Measurements from ENCODE around the gene NFS1. TPM values are rescaled to one million over a fixed set of nuclear protein-coding genes. Genes with fewer than 3 reads are reported as not detected.
A peak's percentile ranks its signal among the peaks of the same experiment; 100 is the strongest.

The NFS1 gene
- total and polyA plus RNA-seq, 4 donors: 30.1 to 55.2 (median 46.1) TPM

- no peak for DNase-seq (ENCODE audit: low spot score)
- 74% methylated on average over 2 of the region's 2 CpGs for WGBS
- Histone ChIP-seq H3K9me3 (ENCODE audit: control insufficient read depth in 4 of 4, low read length in 3 of 4) (no peaks in the 10 kb centered on the region), H3K4me1 (ENCODE audit: control insufficient read depth in 4 of 4, insufficient read depth in 4 of 4, low read length in 3 of 4) (peaks cover 0 to 14% (median 5%) of the 10 kb centered on the region in 4 donors), H3K27me3 (ENCODE audit: control insufficient read depth in 4 of 4, insufficient read depth in 4 of 4, low read length in 3 of 4) (no peaks in the 10 kb centered on the region), H3K27ac (ENCODE audit: low read depth in 1 of 2, low read length in 2 of 2) (no peak overlapping the region), H3K36me3 (ENCODE audit: control insufficient read depth in 4 of 4, insufficient read depth in 3 of 4, low read depth in 1 of 4, low read length in 3 of 4) (peaks cover 3 to 10% (median 6%) of the 10 kb centered on the region in 4 donors), H3K9ac (ENCODE audit: low read depth in 1 of 2, low read length in 2 of 2) (no peak overlapping the region), H3K4me3 (ENCODE audit: low read depth in 1 of 3, low read length in 3 of 3) (no peak overlapping the region)
- TF ChIP-seq JUND (IDR thresholded peaks at IDR 0.05) (no peak), HNF4A (conservative IDR thresholded peaks at IDR 0.05) (no peak), RAD21 (IDR thresholded peaks at IDR 0.05) (no peak), NR2F2 (IDR thresholded peaks at IDR 0.05) (no peak), YY1 (IDR thresholded peaks at IDR 0.05) (no peak), EGR1 (IDR thresholded peaks at IDR 0.05; ENCODE audit: low read depth in 2 of 2) (no peak), FOXA1 (IDR thresholded peaks at IDR 0.05) (no peak), ZBTB33 (IDR thresholded peaks at IDR 0.05) (no peak), TAF1 (conservative IDR thresholded peaks at IDR 0.05) (no peak), HNF4G (IDR thresholded peaks at IDR 0.05) (no peak), FOXA2 (IDR thresholded peaks at IDR 0.05) (peak; percentile 23), GABPA (IDR thresholded peaks at IDR 0.05 in 1 of 2, conservative IDR thresholded peaks at IDR 0.05 in 1 of 2) (no peak), RXRA (IDR thresholded peaks at IDR 0.05) (peak; percentile 28 to 37), SP1 (IDR thresholded peaks at IDR 0.05) (no peak)
- TF ChIP-seq, protein P1, sequence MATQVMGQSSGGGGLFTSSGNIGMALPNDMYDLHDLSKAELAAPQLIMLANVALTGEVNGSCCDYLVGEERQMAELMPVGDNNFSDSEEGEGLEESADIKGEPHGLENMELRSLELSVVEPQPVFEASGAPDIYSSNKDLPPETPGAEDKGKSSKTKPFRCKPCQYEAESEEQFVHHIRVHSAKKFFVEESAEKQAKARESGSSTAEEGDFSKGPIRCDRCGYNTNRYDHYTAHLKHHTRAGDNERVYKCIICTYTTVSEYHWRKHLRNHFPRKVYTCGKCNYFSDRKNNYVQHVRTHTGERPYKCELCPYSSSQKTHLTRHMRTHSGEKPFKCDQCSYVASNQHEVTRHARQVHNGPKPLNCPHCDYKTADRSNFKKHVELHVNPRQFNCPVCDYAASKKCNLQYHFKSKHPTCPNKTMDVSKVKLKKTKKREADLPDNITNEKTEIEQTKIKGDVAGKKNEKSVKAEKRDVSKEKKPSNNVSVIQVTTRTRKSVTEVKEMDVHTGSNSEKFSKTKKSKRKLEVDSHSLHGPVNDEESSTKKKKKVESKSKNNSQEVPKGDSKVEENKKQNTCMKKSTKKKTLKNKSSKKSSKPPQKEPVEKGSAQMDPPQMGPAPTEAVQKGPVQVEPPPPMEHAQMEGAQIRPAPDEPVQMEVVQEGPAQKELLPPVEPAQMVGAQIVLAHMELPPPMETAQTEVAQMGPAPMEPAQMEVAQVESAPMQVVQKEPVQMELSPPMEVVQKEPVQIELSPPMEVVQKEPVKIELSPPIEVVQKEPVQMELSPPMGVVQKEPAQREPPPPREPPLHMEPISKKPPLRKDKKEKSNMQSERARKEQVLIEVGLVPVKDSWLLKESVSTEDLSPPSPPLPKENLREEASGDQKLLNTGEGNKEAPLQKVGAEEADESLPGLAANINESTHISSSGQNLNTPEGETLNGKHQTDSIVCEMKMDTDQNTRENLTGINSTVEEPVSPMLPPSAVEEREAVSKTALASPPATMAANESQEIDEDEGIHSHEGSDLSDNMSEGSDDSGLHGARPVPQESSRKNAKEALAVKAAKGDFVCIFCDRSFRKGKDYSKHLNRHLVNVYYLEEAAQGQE (IDR thresholded peaks at IDR 0.05): no peak
- TF ChIP-seq, protein P2, sequence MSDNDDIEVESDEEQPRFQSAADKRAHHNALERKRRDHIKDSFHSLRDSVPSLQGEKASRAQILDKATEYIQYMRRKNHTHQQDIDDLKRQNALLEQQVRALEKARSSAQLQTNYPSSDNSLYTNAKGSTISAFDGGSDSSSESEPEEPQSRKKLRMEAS (IDR thresholded peaks at IDR 0.05): no peak
Observed at GRCh38 chr20:35636095-35636494, 63.1 kb downstream of the NFS1 start.

DNA sequence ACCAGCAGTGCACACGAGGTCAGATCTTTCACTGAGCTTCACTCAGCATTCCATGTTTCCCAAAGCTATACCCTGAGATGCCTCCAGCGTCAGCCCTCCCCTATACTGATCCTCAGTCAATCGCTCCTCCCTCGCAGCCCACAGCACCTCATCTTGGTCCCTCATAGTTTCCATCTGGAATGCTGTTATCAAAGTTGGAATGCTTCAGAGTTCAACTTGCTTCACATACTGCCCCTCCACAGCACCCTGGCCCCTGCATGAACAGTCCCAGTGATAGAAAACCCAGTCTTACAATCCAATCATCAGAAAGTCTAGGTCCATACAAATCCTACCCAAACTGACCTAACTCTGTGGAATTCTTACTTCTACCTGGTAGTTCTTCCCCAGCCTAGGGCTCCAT is 63.5 kb downstream of the NFS1 start:
- no peaks in the 10 kb centered on the region for H3K9me3 ChIP-seq (ENCODE audit: control insufficient read depth in 4 of 4, low read length in 3 of 4)
- no peak overlapping the region for H3K27ac ChIP-seq (ENCODE audit: low read depth in 1 of 2, low read length in 2 of 2)
- H3K4me3 ChIP-seq (ENCODE audit: low read depth in 1 of 3, low read length in 3 of 3): no peak overlapping the region
- DNase-seq (ENCODE audit: low spot score): no peak
- no peaks in the 10 kb centered on the region for H3K27me3 ChIP-seq (ENCODE audit: control insufficient read depth in 4 of 4, insufficient read depth in 4 of 4, low read length in 3 of 4)
- peaks cover 0 to 14% (median 5%) of the 10 kb centered on the region in 4 donors for H3K4me1 ChIP-seq (ENCODE audit: control insufficient read depth in 4 of 4, insufficient read depth in 4 of 4, low read length in 3 of 4)
- no peak overlapping the region for H3K9ac ChIP-seq (ENCODE audit: low read depth in 1 of 2, low read length in 2 of 2)
- WGBS: 85% methylated on average over 4 of the region's 4 CpGs
- peaks cover 4 to 15% (median 9%) of the 10 kb centered on the region in 4 donors for H3K36me3 ChIP-seq (ENCODE audit: control insufficient read depth in 4 of 4, insufficient read depth in 3 of 4, low read depth in 1 of 4, low read length in 3 of 4)
- TF ChIP-seq FOXA2 (IDR thresholded peaks at IDR 0.05) (no peak), RXRA (IDR thresholded peaks at IDR 0.05) (no peak), FOXA1 (IDR thresholded peaks at IDR 0.05) (no peak), ATF3 (IDR thresholded peaks at IDR 0.05) (no peak), HNF4A (conservative IDR thresholded peaks at IDR 0.05) (no peak), HNF4G (IDR thresholded peaks at IDR 0.05) (no peak), YY1 (IDR thresholded peaks at IDR 0.05) (no peak), ZBTB33 (IDR thresholded peaks at IDR 0.05) (no peak), TAF1 (conservative IDR thresholded peaks at IDR 0.05) (no peak), RAD21 (IDR thresholded peaks at IDR 0.05) (no peak), NR2F2 (IDR thresholded peaks at IDR 0.05) (no peak), EGR1 (IDR thresholded peaks at IDR 0.05; ENCODE audit: low read depth in 2 of 2) (no peak), SP1 (IDR thresholded peaks at IDR 0.05) (no peak), GABPA (IDR thresholded peaks at IDR 0.05 in 1 of 2, conservative IDR thresholded peaks at IDR 0.05 in 1 of 2) (no peak)
- TF ChIP-seq, protein P3, sequence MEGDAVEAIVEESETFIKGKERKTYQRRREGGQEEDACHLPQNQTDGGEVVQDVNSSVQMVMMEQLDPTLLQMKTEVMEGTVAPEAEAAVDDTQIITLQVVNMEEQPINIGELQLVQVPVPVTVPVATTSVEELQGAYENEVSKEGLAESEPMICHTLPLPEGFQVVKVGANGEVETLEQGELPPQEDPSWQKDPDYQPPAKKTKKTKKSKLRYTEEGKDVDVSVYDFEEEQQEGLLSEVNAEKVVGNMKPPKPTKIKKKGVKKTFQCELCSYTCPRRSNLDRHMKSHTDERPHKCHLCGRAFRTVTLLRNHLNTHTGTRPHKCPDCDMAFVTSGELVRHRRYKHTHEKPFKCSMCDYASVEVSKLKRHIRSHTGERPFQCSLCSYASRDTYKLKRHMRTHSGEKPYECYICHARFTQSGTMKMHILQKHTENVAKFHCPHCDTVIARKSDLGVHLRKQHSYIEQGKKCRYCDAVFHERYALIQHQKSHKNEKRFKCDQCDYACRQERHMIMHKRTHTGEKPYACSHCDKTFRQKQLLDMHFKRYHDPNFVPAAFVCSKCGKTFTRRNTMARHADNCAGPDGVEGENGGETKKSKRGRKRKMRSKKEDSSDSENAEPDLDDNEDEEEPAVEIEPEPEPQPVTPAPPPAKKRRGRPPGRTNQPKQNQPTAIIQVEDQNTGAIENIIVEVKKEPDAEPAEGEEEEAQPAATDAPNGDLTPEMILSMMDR (IDR thresholded peaks at IDR 0.05; ENCODE audit: low read depth, low read length, missing input control): no peak
- TF ChIP-seq, protein P2 (IDR thresholded peaks at IDR 0.05): no peak

Measured in liver (tissue), 9 donors.